HG02943 (cell line): Measurements from ENCODE around the gene RELT.
"Not testable (repeated sequence)": the region's sequence is repeated elsewhere in the genome, so short reads cannot be mapped to it uniquely, and the experiment has no call there.

Source experiments
- ATAC-seq: cut with Tn5 transposase; IDR thresholded peaks from one replicate; pipeline ENCODE4 v1.9.1; 2021; ENCODE audit warnings: mild to moderate bottlenecking, low read depth, moderate library complexity; ENCODE audit not compliant: unreplicated experiment

The RELT gene

DNA sequence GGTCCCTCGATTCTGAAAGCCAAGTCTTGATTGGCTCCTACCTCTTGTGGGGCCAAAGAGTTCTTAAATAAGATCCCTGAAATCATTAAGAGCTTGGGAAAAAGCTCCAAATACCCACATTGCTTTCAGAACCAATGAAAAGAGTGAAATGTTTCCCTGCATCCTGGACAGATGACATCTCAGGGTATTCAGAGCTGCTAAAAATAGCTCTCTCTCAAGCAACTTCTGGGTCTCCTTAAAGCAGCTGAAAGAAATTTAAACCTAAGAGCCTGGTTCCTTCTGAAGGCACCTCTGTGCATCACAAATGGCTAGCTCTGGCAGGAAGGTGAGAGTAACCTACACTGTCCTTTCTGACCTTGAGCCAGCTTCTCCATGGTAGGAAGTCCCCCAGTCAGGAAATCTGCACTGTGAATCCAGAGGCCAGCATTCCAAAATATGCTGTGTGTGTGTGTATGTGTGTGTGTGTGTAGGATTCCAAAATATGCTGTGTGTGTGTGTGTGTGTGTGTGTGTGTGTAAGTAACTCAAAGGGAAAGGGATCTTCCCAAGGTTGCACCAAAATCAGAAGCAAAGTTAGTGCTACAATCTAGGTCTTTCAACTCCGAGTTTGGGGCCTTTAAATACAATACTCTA, 50.1 kb downstream of the RELT start:
- ATAC-seq, result no peak

DNA sequence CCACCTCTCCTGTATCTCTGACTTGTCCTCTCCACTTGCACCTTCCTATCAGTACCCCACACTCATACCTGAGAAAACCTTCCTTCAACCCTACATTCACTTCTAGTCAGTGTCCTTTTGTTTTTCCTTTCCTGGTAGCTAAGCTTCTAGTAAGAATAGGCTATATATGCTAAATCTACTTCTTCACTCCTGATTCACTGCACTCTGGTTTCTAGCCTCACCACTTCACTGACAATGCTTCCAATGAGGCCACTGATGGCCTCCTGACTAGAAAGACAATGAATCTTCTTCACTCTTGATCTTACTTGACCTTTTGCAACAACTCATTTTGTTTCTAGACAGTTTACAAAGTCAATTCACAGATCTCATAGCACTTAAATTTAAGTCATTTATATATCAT, 52.0 kb downstream of the RELT start:
- ATAC-seq, result no peak

DNA sequence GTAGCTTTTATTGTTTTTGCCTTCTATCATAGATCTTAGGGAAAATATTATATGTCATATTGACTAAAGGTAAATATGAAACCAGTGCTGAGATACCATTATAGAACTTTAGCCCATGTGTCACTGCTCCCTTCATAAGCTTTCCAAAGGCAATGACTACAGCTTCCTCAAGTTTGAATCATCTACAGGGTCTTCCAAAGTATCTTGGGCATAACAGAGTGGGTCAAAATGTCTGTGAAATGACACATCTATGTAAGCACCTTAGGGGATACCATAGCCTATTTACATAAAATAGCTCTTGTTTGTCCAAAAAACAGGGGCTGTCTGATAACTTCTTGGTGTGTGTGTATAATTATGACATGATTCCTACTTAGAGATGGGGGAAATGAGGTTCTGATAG, 52.5 kb downstream of the RELT start:
- ATAC-seq, result no peak

GRCh38 chr11:73429121-73429750, 53.0 kb downstream of the RELT start:
- no peak for ATAC-seq

DNA sequence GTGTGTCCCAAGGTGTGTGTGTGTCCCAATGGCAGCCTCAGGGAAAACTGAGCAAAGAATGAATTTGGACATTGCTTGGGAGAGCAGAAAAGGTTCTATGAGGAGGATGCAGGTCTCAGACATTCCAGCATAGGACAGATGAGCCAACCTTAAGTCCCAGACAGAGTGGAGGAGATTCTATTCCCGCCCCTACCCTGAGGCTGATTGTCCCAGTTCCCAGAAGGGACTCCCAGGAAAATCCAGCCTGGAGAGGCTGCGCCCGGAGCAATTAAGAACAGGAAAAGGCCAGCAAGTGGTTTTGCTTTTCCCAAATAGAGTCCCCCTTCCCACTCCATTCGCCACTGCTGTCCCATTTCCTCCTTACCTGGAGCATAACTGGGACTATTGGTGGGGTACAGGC, 54.1 kb downstream of the RELT start:
- no peak for ATAC-seq

GRCh38 chr11:73431396-73431795, 55.2 kb downstream of the RELT start:
- ATAC-seq, result no peak

- not testable (repeated sequence) for ATAC-seq
Measured at GRCh38 chr11:73436859-73437258, 60.7 kb downstream of the RELT start.

DNA sequence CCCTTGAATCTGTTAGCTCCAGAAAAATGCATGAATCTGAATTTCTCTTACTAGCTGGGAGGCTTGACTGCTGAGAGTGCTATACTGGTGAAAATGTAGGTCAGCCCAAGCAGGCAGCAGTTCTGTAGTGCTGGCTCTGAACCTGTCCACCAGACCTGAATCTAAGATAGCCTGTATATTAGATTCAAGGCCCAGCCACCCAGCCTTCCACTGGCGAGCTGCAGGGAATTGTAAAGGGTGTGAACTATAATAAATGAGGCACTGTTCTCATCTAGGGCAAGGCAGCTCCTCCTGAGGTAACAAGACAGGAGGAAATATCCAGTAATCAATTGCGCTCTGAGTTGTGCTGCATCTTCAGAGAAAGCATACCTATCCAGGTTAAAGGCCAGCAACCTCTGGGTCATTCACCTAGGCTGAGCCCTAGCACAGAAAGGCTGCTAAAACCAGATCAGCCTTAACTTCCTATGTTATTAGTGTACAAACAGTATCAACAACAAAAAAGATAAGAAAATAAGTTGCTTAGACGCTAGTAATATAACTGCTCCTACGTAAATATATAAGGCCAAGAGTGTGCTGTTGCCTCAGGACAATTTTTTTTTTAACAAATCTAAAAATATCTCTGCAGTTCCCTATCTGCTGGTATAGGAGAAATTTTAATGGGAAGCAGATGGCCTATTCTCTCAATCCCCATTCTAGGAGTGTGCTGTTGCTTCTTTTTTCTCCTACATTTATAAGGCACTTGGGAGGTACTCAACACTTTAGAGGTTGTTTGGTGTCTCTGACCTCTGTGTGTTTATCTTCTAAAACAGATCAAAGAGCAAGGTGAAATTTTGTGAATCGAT, 63.0 kb downstream of the RELT start:
- no peak for ATAC-seq

- no peak for ATAC-seq
Measured at GRCh38 chr11:73445980-73446379, 69.8 kb downstream of the RELT start.

- no peak for ATAC-seq
Measured at GRCh38 chr11:73446766-73447165, 70.6 kb downstream of the RELT start.
